HG03442 (cell line): ENCODE data around the gene COG4.
"Not testable (repeated sequence)": the region's sequence is repeated elsewhere in the genome, so short reads cannot be mapped to it uniquely, and the experiment has no call there.

ENCODE experiments used
- ATAC-seq: cut with Tn5 transposase; IDR thresholded peaks from one replicate; pipeline ENCODE4 v1.9.1; 2021; ENCODE audit warnings: mild to moderate bottlenecking, moderate library complexity; ENCODE audit not compliant: unreplicated experiment

COG4 gene

DNA sequence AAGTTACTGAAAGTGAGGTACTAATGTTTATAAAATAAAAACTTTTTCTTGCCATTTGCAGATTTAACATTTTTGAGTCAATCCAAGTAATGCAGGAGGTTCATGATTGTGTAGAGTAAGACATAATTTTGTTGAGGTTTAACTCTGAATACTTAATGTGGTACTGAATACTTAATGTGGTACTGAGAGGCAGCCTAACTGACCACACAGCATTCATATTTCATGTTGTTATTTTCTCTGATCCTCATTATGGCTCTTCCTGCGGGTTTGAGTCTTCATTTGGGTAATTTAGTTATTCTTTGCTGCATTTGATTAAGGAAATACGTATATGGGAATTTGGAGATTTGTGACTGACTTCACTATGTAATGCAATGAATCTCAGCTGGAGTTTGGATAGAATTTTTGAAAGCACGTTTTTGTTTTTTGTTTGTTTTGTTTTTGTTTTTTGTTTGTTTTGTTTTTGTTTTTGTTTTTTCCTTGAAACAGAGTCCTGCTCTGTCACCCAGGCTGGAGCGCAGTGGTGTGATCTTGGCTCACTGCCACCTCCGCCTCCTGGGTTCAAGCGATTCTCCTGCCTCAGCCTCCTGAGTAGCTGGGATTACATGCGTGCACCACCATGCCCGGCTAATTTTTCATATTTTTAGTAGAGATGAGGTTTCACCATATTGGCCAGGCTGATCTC, 4.1 kb upstream of the COG4 start:
- ATAC-seq, result no peak

- ATAC-seq, result no peak
These were observed 3.0 kb upstream of the COG4 start for GRCh38 chr16:70526403-70526802.

GRCh38 chr16:70524399-70524825, 1.1 kb upstream of the COG4 start:
- ATAC-seq, result not testable (repeated sequence)

DNA sequence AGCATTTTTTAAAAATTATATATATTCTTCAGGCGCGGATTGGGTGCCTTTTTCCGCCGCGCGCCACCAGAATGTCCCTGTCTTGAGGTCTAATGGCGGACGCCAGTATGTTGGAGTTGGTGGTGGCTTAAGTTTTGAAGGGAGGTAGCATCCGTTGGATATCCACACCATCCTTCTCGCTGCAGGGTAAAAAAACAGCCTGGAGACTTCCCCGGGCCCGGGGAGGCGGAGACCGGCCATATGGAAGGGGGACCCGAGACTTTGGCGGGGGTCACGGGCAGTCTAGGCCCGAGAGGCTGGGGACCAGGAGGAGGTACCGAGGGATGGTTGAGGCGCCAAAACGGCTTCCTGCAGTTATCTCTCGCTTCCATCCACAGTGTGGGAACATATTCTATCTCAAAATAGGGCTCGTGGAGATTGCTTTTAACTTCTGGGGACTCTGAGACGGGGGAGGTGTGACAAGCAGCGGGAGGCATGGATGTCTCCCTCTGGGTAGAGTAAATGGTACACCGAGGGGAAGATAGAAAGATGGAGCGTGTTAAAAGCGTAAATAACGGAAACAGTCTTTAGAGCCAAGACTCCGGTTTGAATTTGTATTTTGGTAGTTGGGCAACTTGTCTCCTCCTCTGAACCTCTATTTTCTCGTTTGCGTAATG, 517 bp upstream of the COG4 start, which contains the start of gene SF3B3:
TSS of gene SF3B3 (plus strand) at position 74 of the 656 bp plus-strand sequence. CDS start 2,841 bp downstream, outside the sequence.
- ATAC-seq, result peak; percentile 52

- ATAC-seq, result no peak
These were observed 908 bp downstream of the COG4 start for GRCh38 chr16:70522216-70523075.

- no peak for ATAC-seq
These were observed 2.6 kb downstream of the COG4 start for GRCh38 chr16:70520612-70521297.

DNA sequence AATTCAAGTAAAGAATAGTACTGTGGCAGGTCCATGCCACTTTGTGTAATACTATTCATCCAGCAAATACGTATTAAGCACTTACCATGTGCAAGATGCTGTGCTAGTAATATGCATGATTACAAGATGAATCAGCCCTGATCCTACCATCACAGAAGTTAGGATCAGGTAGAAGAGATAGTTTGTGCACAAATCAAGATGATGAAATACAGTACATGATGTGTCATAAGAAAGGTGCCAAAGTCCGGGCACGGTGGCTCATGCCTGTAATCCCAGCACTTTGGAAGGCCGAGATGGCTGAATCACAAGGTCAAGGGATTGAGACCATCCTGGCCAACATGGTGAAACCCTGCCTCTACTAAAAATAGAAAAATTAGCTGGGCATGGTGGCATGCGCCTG, 10.9 kb downstream of the COG4 start:
- ATAC-seq, result no peak

DNA sequence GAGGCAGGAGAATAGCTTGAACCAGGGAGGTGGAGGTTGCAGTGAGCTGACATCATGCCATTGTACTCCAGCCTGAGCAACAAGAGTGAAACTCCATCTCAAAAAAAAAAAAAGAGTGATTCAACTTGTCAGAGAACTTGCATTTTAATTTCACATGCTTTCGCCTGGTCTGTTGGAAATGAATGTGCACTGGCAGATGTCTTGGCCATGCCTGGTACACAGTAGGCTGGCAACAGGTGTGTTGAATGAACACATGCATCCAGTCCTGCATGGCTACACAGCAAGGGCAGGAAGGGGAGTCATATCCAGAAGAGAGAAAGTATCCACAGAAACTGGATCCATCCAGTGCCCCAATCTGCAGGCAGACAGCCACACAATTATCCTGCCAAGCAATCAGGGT, 11.5 kb downstream of the COG4 start:
- ATAC-seq, result no peak

DNA sequence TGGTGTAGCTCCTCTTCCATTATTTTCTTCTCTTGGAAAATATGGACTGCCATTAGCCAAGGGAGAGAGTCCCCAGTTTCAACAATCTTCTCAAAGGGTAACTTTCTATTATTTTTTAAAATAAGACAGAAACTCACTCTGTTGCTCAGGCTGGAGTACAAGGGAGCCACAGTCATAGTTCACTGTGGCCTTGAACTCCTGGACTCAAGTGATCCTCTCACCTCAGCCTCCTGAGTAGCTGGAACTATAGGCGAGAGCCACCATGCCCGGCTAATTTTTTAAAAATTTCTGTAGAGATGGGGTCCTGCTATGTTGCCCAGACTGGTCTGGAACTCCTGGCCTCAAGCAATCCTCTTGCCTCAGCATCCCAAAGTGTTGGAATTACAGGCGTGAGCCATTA, 13.1 kb downstream of the COG4 start:
- no peak for ATAC-seq

DNA sequence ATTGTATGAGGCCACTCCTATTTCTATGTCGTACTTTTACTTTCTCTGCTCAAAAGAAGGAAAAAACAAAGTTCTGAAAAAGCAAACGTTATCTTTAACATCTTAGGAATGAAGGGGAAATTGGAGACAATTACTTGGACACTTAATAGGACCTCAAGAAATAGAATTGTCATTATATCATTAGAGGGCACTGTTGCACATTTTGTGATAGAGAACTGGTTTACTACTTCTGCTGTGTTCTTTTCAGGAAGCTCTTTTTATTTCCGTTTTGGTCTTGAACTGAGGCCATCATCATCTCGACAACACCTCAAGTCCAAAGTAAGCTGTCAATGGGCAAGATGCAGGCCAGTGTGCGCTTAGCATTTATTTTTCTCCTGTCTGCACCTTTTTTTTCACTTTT, 14.6 kb downstream of the COG4 start:
- no peak for ATAC-seq

DNA sequence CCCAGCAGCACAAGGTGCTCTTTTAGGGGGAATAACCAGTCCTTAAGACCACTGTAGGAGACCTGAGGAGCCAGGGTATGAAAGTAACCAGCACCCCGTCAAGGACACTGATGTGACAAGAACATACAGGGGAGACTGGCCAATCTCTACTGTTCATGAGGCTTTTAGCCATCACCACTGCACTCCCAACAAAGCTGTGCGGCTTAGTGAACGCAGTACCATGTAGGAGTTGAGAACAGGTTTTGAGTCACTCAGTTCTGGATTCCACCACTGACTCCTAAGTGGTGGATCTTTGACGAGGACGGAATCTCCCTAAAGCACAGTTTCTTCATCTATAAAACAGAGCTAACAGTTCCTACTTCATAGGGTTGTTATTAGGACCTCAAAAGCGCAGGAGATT, 26.8 kb downstream of the COG4 start:
- no peak for ATAC-seq

- ATAC-seq, result no peak
These were observed 27.8 kb downstream of the COG4 start for GRCh38 chr16:70495425-70496182.

DNA sequence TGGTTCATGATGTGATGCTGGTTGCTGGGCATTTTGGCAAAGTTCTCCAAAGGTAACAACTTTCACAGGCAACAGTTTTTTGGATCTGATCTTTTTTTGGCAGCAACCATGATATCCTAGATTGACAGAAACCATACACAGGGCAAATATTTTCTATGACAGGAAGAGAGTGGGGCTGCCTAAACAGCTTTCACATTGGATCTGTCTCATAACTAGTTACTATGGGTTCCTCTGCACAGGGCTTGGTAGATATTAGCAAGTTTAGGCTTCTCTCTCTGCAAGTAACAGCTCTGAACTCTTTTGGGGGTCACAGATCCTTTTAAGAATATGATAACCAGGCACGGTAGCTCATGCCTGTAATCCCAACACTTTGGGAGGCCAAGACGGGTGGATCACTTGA, 28.6 kb downstream of the COG4 start:
- no peak for ATAC-seq

DNA sequence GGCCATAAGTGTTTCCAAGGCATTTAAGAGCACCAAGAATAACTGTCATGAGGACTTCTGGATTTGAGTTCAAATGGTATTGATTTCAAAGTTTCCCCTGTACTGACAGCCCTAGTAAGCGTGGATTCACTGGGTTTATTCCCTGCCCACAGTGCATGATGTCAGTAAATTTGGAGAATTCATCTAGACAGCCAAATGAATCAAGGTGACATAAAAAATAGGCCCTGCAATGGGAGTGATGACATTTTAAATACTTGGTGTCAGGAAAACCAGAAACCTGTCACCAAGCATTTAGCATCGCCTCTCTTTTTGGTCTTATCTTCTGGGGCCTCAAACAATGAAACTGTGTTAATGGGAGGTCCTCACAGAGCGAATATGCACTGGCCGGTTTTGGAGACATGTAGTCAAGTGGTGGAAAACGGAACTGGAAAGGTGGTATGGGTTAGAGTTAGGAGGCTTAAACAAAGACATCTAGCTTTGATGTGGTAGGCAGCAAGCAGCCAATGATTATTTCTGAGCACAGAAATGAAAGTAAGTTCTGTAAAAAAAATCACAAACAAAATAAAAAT, 29.1 kb downstream of the COG4 start:
- ATAC-seq, result no peak

DNA sequence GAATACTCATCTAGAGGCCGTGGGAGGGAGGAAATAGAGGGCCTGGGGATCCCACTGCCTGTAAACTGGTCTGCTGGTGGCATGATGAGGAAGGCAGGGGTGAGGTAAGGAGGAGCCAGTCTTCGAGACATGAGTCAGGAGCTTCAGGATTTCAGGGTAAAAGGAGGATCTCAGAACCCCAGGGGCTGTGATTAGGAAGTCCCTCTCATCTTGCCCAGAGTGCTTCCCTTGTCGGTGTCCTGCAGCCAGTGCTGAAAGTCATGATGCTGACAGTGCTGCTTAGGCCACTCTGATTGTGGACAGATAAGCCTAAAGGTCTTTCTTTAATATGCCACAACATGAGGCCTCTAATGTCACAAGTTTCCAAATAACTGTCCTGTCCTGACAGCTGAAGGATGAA, 29.6 kb downstream of the COG4 start:
- ATAC-seq, result no peak

- no peak for ATAC-seq
These were observed 33.1 kb downstream of the COG4 start for GRCh38 chr16:70490261-70490660.

DNA sequence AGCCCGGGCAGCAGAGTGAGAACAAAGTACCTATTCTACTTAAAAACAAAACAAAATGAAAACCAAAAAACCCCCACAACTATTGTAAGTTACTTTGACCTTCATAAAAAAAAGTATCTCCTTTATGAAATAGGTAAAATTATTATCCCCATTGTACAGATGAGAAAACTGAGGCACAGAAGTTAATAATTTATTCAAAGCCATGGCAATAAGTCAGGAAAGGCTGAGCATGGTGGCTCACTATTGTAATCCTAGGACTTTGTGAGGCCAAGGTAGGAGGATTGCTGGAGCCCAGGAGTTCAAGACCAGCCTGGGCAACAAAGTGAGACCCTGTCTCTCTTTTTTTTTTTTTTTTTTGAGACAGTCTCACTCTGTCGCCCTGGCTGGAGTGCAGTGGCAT, 38.5 kb downstream of the COG4 start:
- ATAC-seq, result no peak

- ATAC-seq, result no peak
These were observed 39.9 kb downstream of the COG4 start for GRCh38 chr16:70483426-70483825.

DNA sequence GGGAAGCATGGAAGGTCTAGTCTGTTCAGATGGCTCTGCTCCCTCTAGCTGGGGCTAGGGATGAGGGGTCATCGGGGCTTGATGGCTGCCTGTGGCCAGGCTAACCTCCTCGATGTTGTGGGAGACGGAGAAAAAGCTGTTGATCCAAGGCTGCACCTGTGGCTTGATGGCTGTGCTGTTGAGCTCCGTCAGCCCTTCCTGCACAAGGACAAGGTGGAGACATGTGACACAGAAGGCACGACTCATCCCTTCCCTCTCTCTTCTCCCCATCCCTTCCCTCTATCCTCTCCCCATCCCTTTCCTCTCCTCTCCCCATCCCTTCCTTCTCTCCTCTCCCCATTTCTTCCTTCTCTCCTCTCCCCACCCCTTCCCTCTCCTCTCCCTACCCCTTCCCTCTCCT, 40.7 kb downstream of the COG4 start:
- ATAC-seq, result no peak

DNA sequence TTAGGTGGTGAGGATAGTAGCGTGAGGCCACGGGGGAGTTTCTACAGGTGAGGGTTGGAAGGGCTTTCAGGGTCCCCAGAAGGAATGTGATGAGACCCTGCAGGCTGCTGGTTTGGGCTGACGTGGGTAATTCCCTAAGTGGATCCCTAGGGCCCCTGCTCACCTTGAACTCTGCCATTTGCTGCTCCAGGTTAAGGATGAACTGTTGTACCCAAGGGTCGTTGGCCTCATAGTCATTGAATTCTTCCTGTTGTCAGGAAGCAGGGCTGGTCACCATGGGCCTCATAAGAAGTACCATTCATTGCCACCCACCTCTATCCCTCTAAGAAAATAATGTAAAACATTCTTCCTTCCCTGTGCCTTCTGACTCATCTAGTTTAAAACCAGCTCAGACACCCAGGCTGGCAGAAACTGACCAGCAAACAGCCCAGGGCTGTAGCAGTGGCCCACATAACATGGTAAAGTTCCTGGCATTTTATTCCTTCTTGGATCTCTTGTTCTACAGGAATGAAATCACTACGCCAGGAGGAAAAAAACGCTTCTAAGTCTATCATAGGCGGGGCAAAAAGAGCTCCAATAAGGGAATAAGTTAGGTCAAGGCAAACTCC, 41.3 kb downstream of the COG4 start:
- ATAC-seq, result no peak
